Measurements from ENCODE around the gene ADCY1.

DNA sequence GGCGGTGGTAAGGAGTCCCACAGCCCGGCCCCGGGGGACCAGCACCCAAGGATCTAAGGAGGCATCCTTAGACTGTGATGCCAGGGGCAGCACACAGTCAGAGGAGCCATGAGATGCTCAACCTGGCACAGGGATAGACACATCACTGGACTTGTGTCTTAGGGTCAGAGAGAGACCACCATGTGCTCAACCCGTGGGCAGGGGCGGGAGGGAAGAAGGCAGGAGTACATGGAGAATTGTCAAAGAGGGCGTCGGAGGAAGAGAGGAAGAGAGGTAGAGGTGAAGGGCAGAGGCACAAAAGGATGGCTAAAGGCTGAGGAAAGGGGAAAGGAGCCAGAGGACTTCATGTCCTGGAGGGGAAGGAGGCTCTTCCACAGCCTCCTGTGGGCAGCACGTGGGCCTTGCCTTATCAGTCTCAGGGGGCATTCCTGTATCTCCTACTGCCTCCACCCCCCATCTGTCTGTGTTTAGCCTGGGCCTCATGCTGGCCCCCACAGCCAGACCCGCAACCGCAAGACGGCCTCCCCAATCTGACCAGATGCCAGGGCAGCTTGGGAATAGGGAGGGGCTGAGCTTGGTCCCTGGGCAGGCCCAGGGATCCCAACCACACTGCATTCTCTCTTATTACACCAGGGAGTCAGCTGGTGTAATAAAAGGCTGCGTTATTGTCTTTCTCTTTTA lies 2.2 kb downstream of the ADCY1 start:
- TF ChIP-seq YY1 (IDR thresholded peaks at IDR 0.05; ENCODE audit: insufficient read depth, insufficient read length) (no peak), SUZ12 (IDR thresholded peaks at IDR 0.05; ENCODE audit: extremely low read depth, insufficient read depth, insufficient read length) (no peak), ZNF274 (IDR thresholded peaks at IDR 0.05; ENCODE audit: low read depth, low read length) (no peak)

Data from NT2/D1 (cell line).